Osteoblast (primary cell): ENCODE measurements around the gene PIK3R5. TPM values are rescaled to one million over a fixed set of nuclear protein-coding genes. Genes with fewer than 3 reads are reported as not detected.

Experiments used
- DNase-seq: peaks from one replicate; pipeline ENCODE4 v3.0.0; 2011; ENCODE audit warnings: low spot score, mixed read lengths; ENCODE audit not compliant: insufficient read length; ENCODE audit errors: missing footprints
- H2AFZ ChIP-seq: 2 replicates; pipeline ENCODE4 v1.6.0; 2011; ENCODE audit warnings: mild to moderate bottlenecking, low read length
- H3K27ac ChIP-seq: 2 replicates; pipeline ENCODE4 v1.5.1; 2011; ENCODE audit warnings: mild to moderate bottlenecking, low read depth, low read length, moderate library complexity
- H3K27me3 ChIP-seq: 2 replicates; pipeline ENCODE4 v1.6.0; 2012; ENCODE audit warnings: mild to moderate bottlenecking, control low read depth, inconsistent platforms, low read length, moderate library complexity; ENCODE audit not compliant: insufficient read depth
- H3K36me3 ChIP-seq: 2 replicates; pipeline ENCODE4 v1.5.1; 2011; ENCODE audit warnings: mild to moderate bottlenecking, low read length, control low read depth, moderate library complexity; ENCODE audit not compliant: insufficient read depth
- H3K4me1 ChIP-seq: 2 replicates; pipeline ENCODE4 v1.5.1; 2011; ENCODE audit warnings: mild to moderate bottlenecking, low read length, control low read depth, moderate library complexity; ENCODE audit not compliant: insufficient read depth
- H3K4me2 ChIP-seq: 2 replicates; pipeline ENCODE4 v1.6.0; 2011; ENCODE audit warnings: mild to moderate bottlenecking, low read length; ENCODE audit not compliant: insufficient read depth
- H3K4me3 ChIP-seq: fragments of 200-600 bp; sonication (generic); 3 replicates; pipeline ENCODE4 v1.5.1; 2012; ENCODE audit warnings: mild to moderate bottlenecking, low read length, inconsistent platforms; ENCODE audit not compliant: insufficient read depth
- H3K79me2 ChIP-seq: 2 replicates; pipeline ENCODE4 v1.6.0; 2012; ENCODE audit warnings: mild to moderate bottlenecking, low read length, control low read depth, inconsistent platforms; ENCODE audit not compliant: insufficient read depth
- H3K9me3 ChIP-seq: 2 replicates; pipeline ENCODE4 v1.5.1; 2011; ENCODE audit warnings: low read depth, low read length, control low read depth
- H4K20me1 ChIP-seq: 2 replicates; pipeline ENCODE4 v1.6.0; 2012; ENCODE audit warnings: mild to moderate bottlenecking, low read length, control low read depth; ENCODE audit not compliant: insufficient read depth
- CTCF ChIP-seq: IDR thresholded peaks from 2 replicates; pipeline ENCODE4 v1.5.1; 2011; ENCODE audit warnings: mild to moderate bottlenecking, low read depth, low read length, moderate library complexity; ENCODE audit errors: extremely low read depth
- total RNA-seq: library from RNA; depleted of rRNA; stranded (reverse); fragments of >200 nt; gene quantifications from 2 replicates; pipeline ENCODE4 v1.2.3, GENCODE V29; 2012

Gene PIK3R5
- under 0.01 and 0.36 TPM in 2 replicates for total RNA-seq

GRCh38 chr17:8965394-8966168 lies at the start of gene PIK3R5:
PIK3R5 (minus strand) TSS chr17:8965707; CDS start chr17:8911494, 54,213 bp downstream.
- Histone ChIP-seq H3K27me3 (peaks cover 24% of the 10 kb centered on the region), H2AFZ (no peak within 1 kb of the TSS), H3K4me2 (no peak within 1 kb of the TSS), H3K27ac (no peak within 1 kb of the TSS), H3K36me3 (no peaks in the 10 kb centered on the region), H3K4me1 (no peaks in the 10 kb centered on the region), H3K9me3 (no peaks in the 10 kb centered on the region), H3K79me2 (no peaks in the 10 kb centered on the region), H4K20me1 (no peaks in the 10 kb centered on the region), H3K4me3 (no peak within 1 kb of the TSS)
- TF ChIP-seq CTCF = no peak
- DNase-seq = no peak

- TF ChIP-seq CTCF = no peak
- H3K4me1 ChIP-seq = no peaks in the 10 kb centered on the region
- DNase-seq = no peak
These were observed 45.5 kb upstream of the PIK3R5 start for GRCh38 chr17:9011001-9011400.

GRCh38 chr17:9009737-9010136 lies 44.2 kb upstream of the PIK3R5 start:
- Histone ChIP-seq H3K4me2 (no peak overlapping the region), H3K4me1 (no peaks in the 10 kb centered on the region), H3K27ac (no peak overlapping the region), H3K27me3 (peaks cover 15% of the 10 kb centered on the region), H3K4me3 (no peak overlapping the region), H3K36me3 (no peaks in the 10 kb centered on the region), H3K79me2 (no peaks in the 10 kb centered on the region), H4K20me1 (no peaks in the 10 kb centered on the region), H3K9me3 (no peaks in the 10 kb centered on the region), H2AFZ (no peak overlapping the region)
- TF ChIP-seq CTCF = no peak
- no peak for DNase-seq

More at GRCh38 chr17:9011001-9011400, 45.5 kb upstream of the PIK3R5 start:
- Histone ChIP-seq H3K79me2 (no peaks in the 10 kb centered on the region), H3K4me2 (no peak overlapping the region), H3K27me3 (peaks cover 5% of the 10 kb centered on the region), H3K36me3 (no peaks in the 10 kb centered on the region), H3K4me3 (no peak overlapping the region), H2AFZ (no peak overlapping the region), H3K27ac (no peak overlapping the region), H3K9me3 (no peaks in the 10 kb centered on the region), H4K20me1 (no peaks in the 10 kb centered on the region)

GRCh38 chr17:9009096-9009495 lies 43.6 kb upstream of the PIK3R5 start:
- no peaks in the 10 kb centered on the region for H4K20me1 ChIP-seq
- H2AFZ ChIP-seq = no peak overlapping the region
- no peak for DNase-seq
- no peaks in the 10 kb centered on the region for H3K4me1 ChIP-seq
- H3K27me3 ChIP-seq = peaks cover 22% of the 10 kb centered on the region
- no peaks in the 10 kb centered on the region for H3K9me3 ChIP-seq
- H3K36me3 ChIP-seq = no peaks in the 10 kb centered on the region
- H3K4me2 ChIP-seq = no peak overlapping the region
- no peak overlapping the region for H3K4me3 ChIP-seq
- TF ChIP-seq CTCF = no peak
- no peak overlapping the region for H3K27ac ChIP-seq
- H3K79me2 ChIP-seq = no peaks in the 10 kb centered on the region
